Natural killer cell treated with Interleukin-12 subunit alpha and Interleukin-12 subunit beta and Interleukin-15 and Interleukin-18, amount 100 ng/mL, for 72 hours (primary cell): ENCODE measurements around the gene ZNF330. TPM values are rescaled to one million over a fixed set of nuclear protein-coding genes. Genes with fewer than 3 reads are reported as not detected.

Experiments used
- ATAC-seq, 2 donors: fragments of 150-1000 bp; cut with Tn5 transposase in 1 of 2; sonication (Bioruptor Pico), chemical (Tn5 transposase) in 1 of 2; 2 replicates each; pipeline ENCODE4 v1.10.0; 2021
- DNase-seq: peaks from one replicate; pipeline ENCODE4 v3.0.0; 2022; ENCODE audit warnings: low spot score
- H3K27ac Mint-ChIP-seq, 2 donors: 1 replicate in 1 of 2; 2 replicates in 1 of 2; pipeline ENCODE4 v1.8.0; 2022; ENCODE audit warnings: mixed read lengths in 2 of 2, mild to moderate bottlenecking in 1 of 2, moderate library complexity in 1 of 2
- H3K27me3 Mint-ChIP-seq, 2 donors: 1 replicate in 1 of 2; 2 replicates in 1 of 2; pipeline ENCODE4 v1.8.0; 2022; ENCODE audit warnings: mixed read lengths in 2 of 2
- H3K36me3 Mint-ChIP-seq: one replicate; pipeline ENCODE4 v1.8.0; 2022; ENCODE audit warnings: mixed read lengths
- H3K4me1 Mint-ChIP-seq, 2 donors: 1 replicate in 1 of 2; 2 replicates in 1 of 2; pipeline ENCODE4 v1.8.0; 2022; ENCODE audit warnings: low read depth in 2 of 2, mixed read lengths in 2 of 2, mild to moderate bottlenecking in 1 of 2
- H3K4me3 Mint-ChIP-seq: one replicate; pipeline ENCODE4 v1.8.0; 2022; ENCODE audit warnings: mixed read lengths
- H3K9me3 Mint-ChIP-seq: 2 replicates; pipeline ENCODE4 v1.8.0; 2022; ENCODE audit warnings: mixed read lengths
- total RNA-seq, 2 donors: library from RNA; stranded (reverse); gene quantifications; one replicate each; pipeline ENCODE4 v1.2.3, GENCODE V29; 2022

Gene ZNF330
- total RNA-seq, 2 donors from 2014 or later: 32.4 to 36.0 TPM

DNA sequence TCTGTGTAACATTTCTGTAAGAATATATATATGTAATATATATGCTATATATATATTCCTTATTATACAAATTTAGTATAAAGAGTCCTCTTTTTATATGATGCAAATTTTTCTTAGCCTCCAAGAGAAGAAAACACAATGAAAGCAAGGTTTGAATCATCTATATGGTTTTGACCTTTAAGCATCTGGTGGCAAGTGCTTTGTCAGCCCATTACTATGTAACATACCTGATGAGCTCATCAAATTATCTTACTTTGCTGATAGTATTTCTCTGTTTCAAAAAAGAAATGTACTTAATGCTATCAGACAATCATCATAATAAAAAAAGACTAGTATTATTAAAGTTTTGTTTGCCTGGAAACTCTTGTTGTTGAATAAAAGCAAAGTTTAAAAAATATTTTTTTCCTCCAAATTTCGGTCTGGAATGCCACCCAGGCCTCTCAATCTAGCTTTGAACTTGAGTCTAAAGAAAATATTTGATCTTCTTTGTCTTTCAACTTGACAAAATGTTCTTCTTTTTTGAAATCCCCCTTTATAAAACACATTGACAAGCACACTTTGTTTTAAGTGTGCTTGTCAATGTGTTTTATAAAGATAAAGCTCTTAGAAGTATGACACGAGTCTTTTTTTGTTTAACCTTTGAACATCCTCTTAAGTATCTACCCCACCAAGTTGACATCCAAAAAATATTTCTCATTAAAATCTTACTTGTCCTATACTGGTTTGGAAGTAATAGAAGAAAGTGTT is 26.2 kb downstream of the ZNF330 start:
- H3K4me3 Mint-ChIP-seq: no peak overlapping the region
- H3K27ac Mint-ChIP-seq: no peak overlapping the region
- no peaks in the 10 kb centered on the region for H3K36me3 Mint-ChIP-seq
- peaks cover 0 to 3% of the 10 kb centered on the region in 2 donors for H3K27me3 Mint-ChIP-seq
- no peaks in the 10 kb centered on the region for H3K4me1 Mint-ChIP-seq
- no peak for ATAC-seq
- no peaks in the 10 kb centered on the region for H3K9me3 Mint-ChIP-seq
- no peak for DNase-seq

DNA sequence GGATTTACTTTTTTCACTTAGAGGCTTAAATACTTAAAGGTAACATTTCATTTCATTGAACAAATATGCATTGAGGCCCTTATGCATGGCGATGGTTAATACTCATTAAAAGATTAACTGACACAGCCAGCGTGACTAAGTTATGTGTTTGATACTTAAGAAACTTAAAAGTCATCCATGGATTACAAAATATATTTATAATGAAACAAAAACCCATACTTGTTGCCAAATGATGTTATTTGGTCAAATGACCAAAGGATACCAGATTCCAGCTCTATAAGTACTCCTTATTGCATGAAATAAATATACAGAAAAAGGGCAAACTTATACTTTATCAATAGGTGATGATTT is 26.7 kb downstream of the ZNF330 start:
- DNase-seq (no peak), ATAC-seq (no peak)
- Mint-ChIP-seq H3K4me3 (no peak overlapping the region), H3K9me3 (no peaks in the 10 kb centered on the region), H3K27ac (no peak overlapping the region), H3K27me3 (peaks cover 0 to 3% of the 10 kb centered on the region in 2 donors), H3K36me3 (no peaks in the 10 kb centered on the region), H3K4me1 (no peaks in the 10 kb centered on the region)

DNA sequence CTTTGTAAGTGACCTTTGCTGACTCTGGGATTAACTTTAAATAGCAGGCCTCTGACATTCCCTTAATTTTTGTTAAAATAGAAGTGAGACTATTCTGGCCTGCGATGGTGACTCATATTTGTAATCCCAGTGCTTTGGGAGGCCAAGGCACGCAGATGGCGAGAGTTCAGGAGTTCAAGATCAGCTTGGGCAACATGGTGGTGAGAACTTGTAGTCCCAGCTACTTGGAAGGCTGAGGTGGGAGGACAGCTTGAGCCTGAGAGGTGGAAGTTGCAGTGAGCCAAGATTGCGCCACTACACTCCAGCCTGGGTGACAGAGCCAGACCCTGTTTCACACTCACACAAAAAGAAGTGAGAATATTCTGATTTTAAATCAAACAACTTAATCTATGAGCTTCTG is 27.3 kb downstream of the ZNF330 start:
- no peaks in the 10 kb centered on the region for H3K36me3 Mint-ChIP-seq
- ATAC-seq (no peak), DNase-seq (no peak)
- peaks cover 0 to 3% of the 10 kb centered on the region in 2 donors for H3K27me3 Mint-ChIP-seq
- H3K4me1 Mint-ChIP-seq: no peaks in the 10 kb centered on the region
- H3K9me3 Mint-ChIP-seq: no peaks in the 10 kb centered on the region
- H3K27ac Mint-ChIP-seq: no peak overlapping the region
- no peak overlapping the region for H3K4me3 Mint-ChIP-seq

DNA sequence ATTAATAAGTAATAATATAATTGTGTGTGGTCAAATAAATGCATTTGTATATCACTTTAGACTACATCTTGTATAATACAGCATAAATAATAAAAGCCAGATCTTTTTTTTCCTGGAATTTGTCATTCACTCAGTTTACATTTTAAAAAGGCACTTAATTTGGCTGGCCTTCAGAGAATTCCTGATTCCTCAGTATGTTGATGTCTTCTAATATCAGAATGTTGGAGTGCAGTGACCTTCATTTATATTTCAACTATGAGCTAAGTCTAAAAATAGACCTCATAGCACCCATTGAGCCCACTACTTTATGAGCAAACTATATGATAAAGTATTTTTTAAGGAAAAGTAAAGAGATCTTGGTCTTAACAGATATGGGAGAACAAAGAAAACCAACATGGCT is 27.8 kb downstream of the ZNF330 start:
- ATAC-seq (no peak), DNase-seq (no peak)
- no peak overlapping the region for H3K27ac Mint-ChIP-seq
- peaks cover 0 to 3% of the 10 kb centered on the region in 2 donors for H3K27me3 Mint-ChIP-seq
- H3K4me1 Mint-ChIP-seq: no peaks in the 10 kb centered on the region
- no peaks in the 10 kb centered on the region for H3K9me3 Mint-ChIP-seq
- no peak overlapping the region for H3K4me3 Mint-ChIP-seq
- H3K36me3 Mint-ChIP-seq: no peaks in the 10 kb centered on the region

DNA sequence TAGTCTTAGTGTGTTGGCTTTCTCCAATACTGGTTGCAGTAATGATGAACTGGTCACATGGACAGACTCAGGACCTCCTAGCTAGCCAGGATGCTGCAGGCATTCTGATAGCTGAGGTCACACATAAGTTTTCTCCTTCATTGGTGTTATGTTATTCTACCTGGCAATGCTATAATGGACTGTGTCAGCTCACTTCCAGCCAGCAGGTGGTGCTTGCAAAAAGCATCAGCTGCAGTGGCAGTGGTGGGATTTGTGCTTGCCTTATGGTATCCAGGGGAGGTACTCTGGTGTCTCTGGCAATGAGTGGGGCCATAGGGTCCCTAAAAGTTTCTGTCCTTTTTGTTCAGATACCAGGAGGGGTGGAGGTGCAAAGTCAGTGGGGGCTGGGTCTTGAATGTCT is 33.6 kb downstream of the ZNF330 start:
- Mint-ChIP-seq H3K4me1 (no peaks in the 10 kb centered on the region), H3K27me3 (peaks cover 3 to 12% of the 10 kb centered on the region in 2 donors), H3K36me3 (no peaks in the 10 kb centered on the region), H3K27ac (no peak overlapping the region), H3K4me3 (no peak overlapping the region), H3K9me3 (peaks cover 3% of the 10 kb centered on the region)
- DNase-seq (no peak), ATAC-seq (no peak)

DNA sequence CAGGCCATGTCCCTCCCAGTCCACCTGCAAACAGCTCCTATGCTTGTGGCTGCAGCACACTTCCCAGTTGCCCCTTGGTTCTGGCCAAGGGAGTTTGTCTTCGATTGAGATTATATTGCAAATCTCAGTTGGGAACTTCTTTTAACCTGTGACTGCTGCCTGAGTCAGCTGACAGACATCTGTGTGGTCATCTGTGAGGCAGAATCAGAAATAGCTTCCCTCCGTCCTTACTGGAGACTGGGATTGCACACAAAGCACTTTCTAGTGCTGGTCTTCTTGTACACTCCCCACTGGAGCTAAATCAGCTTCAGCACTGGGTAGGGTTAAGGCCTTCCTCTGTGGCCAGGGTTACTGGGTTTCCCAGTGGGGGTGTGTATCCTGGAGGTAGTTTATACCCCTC is 34.3 kb downstream of the ZNF330 start:
- Mint-ChIP-seq H3K4me1 (no peaks in the 10 kb centered on the region), H3K27ac (no peak overlapping the region), H3K4me3 (no peak overlapping the region), H3K36me3 (no peaks in the 10 kb centered on the region), H3K27me3 (peaks cover 3 to 12% of the 10 kb centered on the region in 2 donors), H3K9me3 (peaks cover 3% of the 10 kb centered on the region)
- no peak for ATAC-seq
- no peak for DNase-seq

DNA sequence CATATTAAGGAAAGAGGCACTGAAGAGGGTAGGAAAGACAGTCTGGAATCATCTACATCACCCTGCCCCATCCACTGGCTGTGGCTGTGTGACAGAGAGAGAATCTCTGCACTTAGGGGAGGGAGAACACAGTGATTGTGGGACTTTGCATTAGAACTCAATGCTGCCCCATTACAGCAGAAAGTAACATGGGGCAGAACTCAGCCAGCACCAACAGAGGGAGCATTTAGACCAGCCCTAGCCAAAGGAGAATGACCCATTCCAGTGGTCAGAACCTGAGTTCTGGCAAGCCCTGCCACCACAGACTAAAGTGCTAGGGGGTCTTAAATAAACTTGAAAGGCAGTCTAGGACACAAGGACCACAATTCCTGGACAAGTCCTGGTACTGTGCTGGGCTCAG is 37.9 kb downstream of the ZNF330 start:
- Mint-ChIP-seq H3K4me1 (no peaks in the 10 kb centered on the region), H3K36me3 (no peaks in the 10 kb centered on the region), H3K27ac (no peak overlapping the region), H3K27me3 (peaks cover 3 to 29% of the 10 kb centered on the region in 2 donors), H3K4me3 (no peak overlapping the region), H3K9me3 (peaks cover 5% of the 10 kb centered on the region)
- DNase-seq (no peak), ATAC-seq (no peak)

DNA sequence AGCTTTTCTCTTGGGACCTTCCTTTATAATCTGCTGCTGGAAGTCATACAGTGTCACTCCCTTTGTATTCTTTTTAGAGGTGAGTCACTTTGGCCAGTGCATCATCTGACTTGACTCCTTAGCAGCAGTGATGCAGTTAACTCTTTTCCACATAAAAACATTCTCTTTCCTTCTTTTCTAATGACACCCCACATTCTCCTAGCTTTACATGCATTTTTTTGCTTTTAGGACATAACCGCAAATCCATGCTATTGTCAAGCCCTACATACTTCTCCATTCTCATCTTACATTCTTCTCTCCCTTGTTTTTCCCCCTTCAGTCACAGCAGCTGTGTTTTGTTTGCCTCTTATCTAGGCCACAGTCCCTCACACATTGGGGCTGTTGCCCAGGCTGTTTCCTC is 55.1 kb downstream of the ZNF330 start:
- ATAC-seq (no peak), DNase-seq (no peak)
- H3K27ac Mint-ChIP-seq: no peak overlapping the region
- H3K4me1 Mint-ChIP-seq: no peaks in the 10 kb centered on the region
- H3K4me3 Mint-ChIP-seq: no peak overlapping the region
- peaks cover 0 to 7% of the 10 kb centered on the region in 2 donors for H3K27me3 Mint-ChIP-seq
- H3K9me3 Mint-ChIP-seq: no peaks in the 10 kb centered on the region
- H3K36me3 Mint-ChIP-seq: no peaks in the 10 kb centered on the region

DNA sequence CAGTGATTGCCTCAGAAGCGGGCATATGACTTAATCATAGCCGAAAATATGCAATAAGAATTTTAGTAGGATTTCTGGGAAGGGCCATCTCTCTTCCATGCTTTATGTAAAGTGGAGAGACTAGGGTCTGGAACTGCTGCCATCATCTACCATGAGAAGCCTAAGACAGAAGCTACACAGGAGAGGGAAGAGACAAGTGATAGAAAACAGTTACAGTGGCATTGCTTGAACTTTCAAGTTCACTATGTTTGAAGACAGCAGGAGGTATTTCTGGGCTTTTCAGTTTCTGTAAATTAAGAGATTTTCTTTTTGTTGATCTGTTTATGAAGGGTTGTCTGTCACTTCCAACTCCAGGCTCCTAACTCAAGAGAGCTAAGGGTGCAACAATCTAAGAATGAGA is 62.5 kb downstream of the ZNF330 start:
- DNase-seq: no peak
- peaks cover 3 to 6% of the 10 kb centered on the region in 2 donors for H3K27me3 Mint-ChIP-seq
- no peak overlapping the region for H3K27ac Mint-ChIP-seq
- no peak overlapping the region for H3K4me3 Mint-ChIP-seq
- H3K9me3 Mint-ChIP-seq: peaks cover 3% of the 10 kb centered on the region
- H3K36me3 Mint-ChIP-seq: no peaks in the 10 kb centered on the region
- ATAC-seq: no peak
- no peaks in the 10 kb centered on the region for H3K4me1 Mint-ChIP-seq

DNA sequence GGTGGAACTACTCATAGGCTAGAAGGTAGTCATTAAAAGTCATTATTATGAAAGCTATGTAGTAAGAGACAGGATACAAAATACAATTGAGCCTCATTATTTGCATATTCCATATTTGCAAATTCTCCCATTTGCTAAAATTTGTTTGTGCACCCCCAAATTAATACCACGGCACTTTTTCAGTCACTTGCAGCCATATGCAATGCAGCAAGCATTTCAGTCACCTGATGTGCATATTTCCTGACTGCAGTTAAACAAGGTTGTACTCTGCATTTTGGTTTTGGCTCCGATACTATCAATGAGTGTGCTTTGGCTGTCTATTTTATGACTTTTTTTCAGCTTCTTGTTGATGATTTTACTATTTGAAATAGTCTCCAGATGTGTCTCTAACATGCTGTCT is 62.9 kb downstream of the ZNF330 start:
- no peak overlapping the region for H3K27ac Mint-ChIP-seq
- ATAC-seq: no peak

More for the DNA sequence above, 62.9 kb downstream of the ZNF330 start:
- H3K9me3 Mint-ChIP-seq: peaks cover 3% of the 10 kb centered on the region
- H3K4me1 Mint-ChIP-seq: no peaks in the 10 kb centered on the region
- DNase-seq: no peak
- no peaks in the 10 kb centered on the region for H3K36me3 Mint-ChIP-seq
- H3K4me3 Mint-ChIP-seq: no peak overlapping the region
- peaks cover 3 to 10% of the 10 kb centered on the region in 2 donors for H3K27me3 Mint-ChIP-seq

Other genes with a start within 250 kb of the ZNF330 start
- gene RNF150, start 87.4 kb upstream of the ZNF330 start, total RNA-seq: not detected